ENCODE measurements around the gene BPIFB6.

BPIFB6 gene

GRCh38 chr20:33028875-33029274, 2.6 kb upstream of the BPIFB6 start:
- TF ChIP-seq, protein P1, sequence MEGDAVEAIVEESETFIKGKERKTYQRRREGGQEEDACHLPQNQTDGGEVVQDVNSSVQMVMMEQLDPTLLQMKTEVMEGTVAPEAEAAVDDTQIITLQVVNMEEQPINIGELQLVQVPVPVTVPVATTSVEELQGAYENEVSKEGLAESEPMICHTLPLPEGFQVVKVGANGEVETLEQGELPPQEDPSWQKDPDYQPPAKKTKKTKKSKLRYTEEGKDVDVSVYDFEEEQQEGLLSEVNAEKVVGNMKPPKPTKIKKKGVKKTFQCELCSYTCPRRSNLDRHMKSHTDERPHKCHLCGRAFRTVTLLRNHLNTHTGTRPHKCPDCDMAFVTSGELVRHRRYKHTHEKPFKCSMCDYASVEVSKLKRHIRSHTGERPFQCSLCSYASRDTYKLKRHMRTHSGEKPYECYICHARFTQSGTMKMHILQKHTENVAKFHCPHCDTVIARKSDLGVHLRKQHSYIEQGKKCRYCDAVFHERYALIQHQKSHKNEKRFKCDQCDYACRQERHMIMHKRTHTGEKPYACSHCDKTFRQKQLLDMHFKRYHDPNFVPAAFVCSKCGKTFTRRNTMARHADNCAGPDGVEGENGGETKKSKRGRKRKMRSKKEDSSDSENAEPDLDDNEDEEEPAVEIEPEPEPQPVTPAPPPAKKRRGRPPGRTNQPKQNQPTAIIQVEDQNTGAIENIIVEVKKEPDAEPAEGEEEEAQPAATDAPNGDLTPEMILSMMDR (IDR thresholded peaks at IDR 0.05; ENCODE audit: low read depth, low read length, missing control alignments), result no peak
- no peak overlapping the region for H3K4me3 ChIP-seq (ENCODE audit: low read depth, low read length)
- no peak for DNase-seq (ENCODE audit: low read depth)
- in situ Hi-C loops (cut with HindIII; ENCODE audit: low sequenced_read_pairs), result no loop called here

- in situ Hi-C loops (cut with HindIII; ENCODE audit: low sequenced_read_pairs), result no loop called here
- DNase-seq (ENCODE audit: low read depth), result no peak
- TF ChIP-seq, protein P1 (IDR thresholded peaks at IDR 0.05; ENCODE audit: low read depth, low read length, missing control alignments), result no peak
- H3K4me3 ChIP-seq (ENCODE audit: low read depth, low read length), result no peak overlapping the region
These were observed 1.4 kb upstream of the BPIFB6 start for GRCh38 chr20:33030076-33030475.

DNA sequence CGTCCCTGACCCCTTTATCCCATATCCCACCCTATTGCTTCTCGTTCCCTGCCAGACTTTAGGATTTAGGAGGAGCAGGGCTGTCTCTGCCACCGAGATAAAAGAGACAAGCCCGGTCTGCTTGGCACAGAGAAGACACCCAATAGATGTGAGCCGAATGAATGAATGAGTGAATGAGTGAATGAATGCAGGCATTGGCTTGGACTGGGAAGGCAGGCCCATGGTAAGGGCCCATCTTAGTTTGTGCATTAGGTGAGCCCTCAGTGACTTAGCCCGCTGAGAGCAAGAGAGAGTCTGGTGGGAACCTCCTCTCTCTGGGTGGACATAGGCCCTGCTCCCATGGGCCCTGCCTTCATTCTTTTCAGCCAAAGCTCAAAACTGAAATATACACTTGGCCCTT, 879 bp upstream of the BPIFB6 start:
- TF ChIP-seq, protein P1 (IDR thresholded peaks at IDR 0.05; ENCODE audit: low read depth, low read length, missing control alignments), result no peak
- in situ Hi-C loops (cut with HindIII; ENCODE audit: low sequenced_read_pairs), result no loop called here
- no peak for DNase-seq (ENCODE audit: low read depth)
- no peak overlapping the region for H3K4me3 ChIP-seq (ENCODE audit: low read depth, low read length)

DNA sequence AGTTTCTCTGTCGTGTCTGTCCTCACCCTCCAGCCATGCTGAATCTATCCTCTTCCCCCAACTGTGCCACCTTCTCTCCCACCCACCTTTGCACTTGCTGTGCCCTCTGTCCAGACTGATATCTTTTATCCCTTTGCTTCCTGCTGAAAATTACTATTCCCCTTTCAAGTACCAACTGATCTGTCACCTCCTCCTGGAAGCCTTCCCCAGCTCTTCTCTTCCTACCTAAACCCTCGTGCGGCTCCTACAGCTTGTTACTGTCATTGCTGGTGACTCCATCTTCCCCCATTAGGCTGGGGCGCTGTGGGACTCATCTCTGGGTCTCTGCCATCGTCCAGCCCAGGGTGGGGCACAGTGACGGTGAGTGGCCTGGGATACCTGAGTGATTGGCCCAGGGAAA, 1.1 kb downstream of the BPIFB6 start:
- DNase-seq (ENCODE audit: low read depth), result no peak
- H3K4me3 ChIP-seq (ENCODE audit: low read depth, low read length), result no peak overlapping the region
- in situ Hi-C loops (cut with HindIII; ENCODE audit: low sequenced_read_pairs), result no loop called here
- TF ChIP-seq, protein P1 (IDR thresholded peaks at IDR 0.05; ENCODE audit: low read depth, low read length, missing control alignments), result no peak

DNA sequence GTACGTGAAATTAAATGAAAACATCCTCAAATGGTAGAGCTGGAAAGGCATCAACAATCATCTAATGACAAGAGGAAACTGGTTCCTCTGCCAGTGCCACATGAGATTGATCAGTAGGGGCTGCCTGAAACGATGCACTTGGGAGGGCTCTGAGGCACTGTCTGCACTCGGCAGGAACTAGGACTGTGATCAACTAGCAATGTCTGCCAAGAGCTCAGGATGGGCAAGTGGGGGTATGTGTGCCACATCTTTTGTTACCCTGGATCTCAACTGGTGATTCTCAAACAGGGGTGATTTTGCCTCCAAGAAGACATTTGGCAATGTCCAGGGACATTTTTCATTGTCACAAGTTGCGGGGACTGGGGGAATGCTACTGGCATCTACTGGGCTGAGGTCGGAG, 1.9 kb downstream of the BPIFB6 start:
- TF ChIP-seq, protein P1 (IDR thresholded peaks at IDR 0.05; ENCODE audit: low read depth, low read length, missing control alignments), result no peak
- in situ Hi-C loops (cut with HindIII; ENCODE audit: low sequenced_read_pairs), result no loop called here
- H3K4me3 ChIP-seq (ENCODE audit: low read depth, low read length), result no peak overlapping the region
- DNase-seq (ENCODE audit: low read depth), result no peak

DNA sequence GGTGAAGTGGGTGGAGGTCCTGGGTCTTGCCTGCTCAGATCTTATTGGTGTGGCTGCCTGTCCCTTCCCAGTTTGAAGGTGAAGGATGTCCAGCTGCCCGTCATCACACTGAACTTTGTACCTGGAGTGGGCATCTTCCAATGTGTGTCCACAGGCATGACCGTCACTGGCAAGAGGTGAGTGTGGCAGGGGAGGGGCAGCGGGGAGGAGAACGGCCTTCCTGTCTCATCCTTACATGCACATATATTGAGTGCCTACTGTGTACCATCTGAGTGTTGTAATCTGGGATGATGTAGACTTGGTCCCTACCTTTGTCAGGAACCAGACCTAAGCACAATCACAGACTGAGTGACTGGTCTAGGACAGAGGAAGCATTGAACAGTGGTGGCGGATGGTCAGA, 2.7 kb downstream of the BPIFB6 start:
- no peak for DNase-seq (ENCODE audit: low read depth)
- in situ Hi-C loops (cut with HindIII; ENCODE audit: low sequenced_read_pairs), result no loop called here
- TF ChIP-seq, protein P1 (IDR thresholded peaks at IDR 0.05; ENCODE audit: low read depth, low read length, missing control alignments), result no peak
- no peak overlapping the region for H3K4me3 ChIP-seq (ENCODE audit: low read depth, low read length)
